ENCODE data around the gene CBFB.

- no peak for TF ChIP-seq CTCF (IDR thresholded peaks at IDR 0.05)
- TF ChIP-seq EP300 (IDR thresholded peaks at IDR 0.05), result no peak
- no peak for TF ChIP-seq POLR2AphosphoS5 (IDR thresholded peaks at IDR 0.05)
- no peak for TF ChIP-seq POLR2A (IDR thresholded peaks at IDR 0.05)
These were observed 718 bp upstream of the CBFB start for GRCh38 chr16:67028167-67028695.
